Activated CD4-positive, CD25-positive, alpha-beta regulatory T cell treated with anti-CD3 and anti-CD28 coated beads, Interleukin-2, amount 50 U/mL, for 16 hours (primary cell): ENCODE results near the gene FADS2.
A peak's percentile ranks its signal among the peaks of the same experiment; 100 is the strongest.

Source experiments
- DNase-seq: peaks from one replicate; pipeline ENCODE4 v3.0.0-alpha.2; 2020; ENCODE audit warnings: low read depth, low spot score

Gene FADS2

DNA sequence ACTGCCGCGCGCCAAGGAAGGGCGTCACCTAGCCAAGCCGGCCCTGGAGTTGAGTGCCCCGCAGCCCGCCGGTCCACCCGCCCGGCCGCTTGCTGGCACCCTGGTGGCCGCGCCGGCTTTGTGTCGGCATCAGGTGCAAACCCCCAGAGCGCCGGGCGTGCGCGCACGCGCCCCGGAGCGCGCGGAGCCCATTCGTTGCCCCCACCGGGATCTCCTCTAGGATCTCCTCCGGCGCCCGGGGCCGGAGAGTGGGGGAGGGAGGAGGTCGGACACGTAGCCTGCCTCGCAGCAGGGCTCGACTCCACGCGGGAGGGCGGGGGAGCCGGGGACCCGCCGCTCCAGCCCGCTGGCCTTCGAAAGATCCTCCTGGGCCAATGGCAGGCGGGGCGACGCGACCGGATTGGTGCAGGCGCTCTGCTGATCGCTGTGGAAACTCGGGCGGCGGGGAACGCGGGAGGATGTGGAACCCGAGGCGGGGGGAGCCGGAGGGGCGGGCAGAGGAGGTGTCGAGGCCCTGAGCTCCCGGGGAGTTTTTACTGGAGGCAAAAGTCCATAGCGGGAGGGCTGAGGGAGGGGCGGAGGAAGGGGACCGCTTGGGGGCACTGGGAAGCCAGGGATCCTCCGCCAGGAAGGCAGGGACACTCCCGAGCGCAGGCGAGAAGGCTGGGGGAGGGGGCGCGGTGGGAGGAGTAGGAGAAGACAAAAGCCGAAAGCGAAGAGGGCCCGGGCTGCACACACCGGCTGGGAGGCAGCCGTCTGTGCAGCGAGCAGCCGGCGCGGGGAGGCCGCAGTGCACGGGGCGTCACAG lies at the start of gene FADS2:
FADS2 (plus strand) TSS at position 730 of the 808 bp plus-strand sequence. CDS start 91 bp downstream, outside the sequence.
- DNase-seq: no peak

- no peak for DNase-seq
Observed at GRCh38 chr11:61778357-61778886, 49.7 kb upstream of the FADS2 start.

DNA sequence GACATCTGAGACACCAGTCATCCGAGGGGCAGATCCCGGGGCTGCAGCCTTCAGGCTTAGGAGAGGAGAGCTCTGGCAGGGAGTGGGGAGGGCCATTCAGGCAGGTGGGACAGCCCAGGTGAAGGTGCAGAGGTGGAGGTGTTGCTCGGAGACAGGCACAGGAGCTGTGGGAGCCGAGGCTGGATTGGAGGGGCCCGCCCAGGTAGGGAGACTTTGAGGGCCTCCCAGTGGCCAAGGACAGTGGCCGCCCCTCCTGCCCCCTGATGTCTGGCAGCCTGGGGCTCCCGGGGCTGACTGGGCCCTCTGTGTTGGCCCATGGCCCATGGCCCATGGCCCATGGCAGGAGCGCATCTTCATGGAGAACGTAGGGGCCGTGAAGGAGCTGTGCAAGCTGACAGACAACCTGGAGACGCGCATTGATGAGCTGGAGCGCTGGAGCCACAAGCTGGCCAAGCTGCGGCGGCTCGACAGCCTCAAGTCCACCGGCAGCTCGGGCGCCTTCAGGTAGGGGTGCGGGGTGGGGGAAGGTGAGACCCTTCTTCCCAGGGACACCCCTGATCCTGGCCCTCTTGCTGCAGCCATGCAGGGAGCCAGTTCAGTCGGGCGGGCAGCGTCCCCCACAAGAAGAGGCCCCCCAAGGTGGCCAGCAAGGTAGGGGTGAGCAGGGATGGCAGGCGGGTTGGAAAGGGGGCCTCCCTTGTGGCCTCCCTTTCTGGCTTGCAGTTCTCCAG lies 49.0 kb upstream of the FADS2 start:
- DNase-seq: no peak

DNA sequence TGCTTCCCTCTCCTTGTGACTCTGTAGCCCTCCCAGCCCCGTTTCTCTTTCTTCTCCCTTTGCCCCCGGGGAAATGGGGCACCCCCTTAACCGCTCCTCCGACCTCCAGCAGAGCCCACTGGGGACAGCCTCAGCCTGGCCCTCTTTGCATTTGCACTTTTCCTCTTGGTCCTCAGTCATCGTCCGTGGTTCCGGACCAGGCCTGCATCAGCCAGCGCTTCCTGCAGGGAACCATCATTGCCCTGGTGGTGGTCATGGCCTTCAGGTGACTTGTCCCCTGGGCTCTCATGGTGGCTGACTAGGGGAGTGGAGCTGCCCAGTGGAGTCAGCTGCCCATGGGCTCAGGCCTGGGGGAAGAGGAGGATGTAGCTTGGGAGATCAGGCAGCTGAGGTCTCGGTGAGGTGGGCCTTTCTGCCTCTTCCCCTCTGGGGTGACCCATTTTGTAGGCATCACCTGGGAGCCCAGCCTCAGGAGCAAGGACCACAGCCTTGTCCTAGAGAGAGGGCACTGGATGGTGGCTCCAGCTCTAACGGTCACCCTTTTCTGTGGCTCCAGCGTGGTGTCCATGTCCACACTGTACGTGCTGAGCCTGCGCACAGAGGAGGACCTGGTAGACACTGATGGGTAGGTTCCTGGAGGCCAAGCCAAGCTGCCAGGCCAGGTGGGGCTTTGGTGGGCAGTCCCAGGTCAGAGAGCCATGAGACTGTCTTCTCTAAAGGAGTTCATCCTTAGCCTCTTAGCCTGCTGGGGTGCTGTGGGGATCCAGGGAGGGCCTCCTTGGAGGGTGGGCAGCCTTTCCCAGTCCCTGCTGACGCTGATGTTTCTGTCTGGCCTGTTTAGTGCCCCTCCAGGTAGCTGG lies 48.2 kb upstream of the FADS2 start:
- no peak for DNase-seq

GRCh38 chr11:61780581-61781162 lies 47.4 kb upstream of the FADS2 start:
- no peak for DNase-seq

- no peak for DNase-seq
Observed at GRCh38 chr11:61781585-61781984, 46.5 kb upstream of the FADS2 start.

DNA sequence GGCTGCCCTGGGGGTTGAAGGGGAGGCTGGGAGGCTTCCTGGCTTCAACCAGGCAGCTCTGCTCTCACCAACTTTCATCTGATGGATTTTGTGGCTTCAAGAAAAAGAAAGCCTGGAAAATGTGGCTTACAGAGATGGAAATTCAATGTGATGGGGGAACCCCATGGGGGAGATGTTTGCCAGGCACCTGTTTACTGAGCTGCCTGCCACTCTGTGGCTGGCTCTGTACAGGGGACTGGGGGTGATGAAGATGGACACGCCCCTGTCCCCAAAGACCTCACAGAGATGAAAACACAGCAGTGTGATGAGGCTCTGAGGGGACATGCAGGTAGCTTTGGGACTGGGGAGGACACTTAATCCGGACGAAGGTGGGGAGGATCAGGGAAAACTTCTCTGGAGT lies 45.8 kb upstream of the FADS2 start:
- no peak for DNase-seq

- DNase-seq: no peak
Observed at GRCh38 chr11:61782841-61783240, 45.3 kb upstream of the FADS2 start.

- no peak for DNase-seq
Observed at GRCh38 chr11:61783717-61784505, 44.2 kb upstream of the FADS2 start.

- no peak for DNase-seq
Observed at GRCh38 chr11:61784506-61784805, 43.6 kb upstream of the FADS2 start.

- no peak for DNase-seq
Observed at GRCh38 chr11:61785837-61786402, 42.2 kb upstream of the FADS2 start.

- DNase-seq: no peak
Observed at GRCh38 chr11:61787928-61788491, 40.1 kb upstream of the FADS2 start.

DNA sequence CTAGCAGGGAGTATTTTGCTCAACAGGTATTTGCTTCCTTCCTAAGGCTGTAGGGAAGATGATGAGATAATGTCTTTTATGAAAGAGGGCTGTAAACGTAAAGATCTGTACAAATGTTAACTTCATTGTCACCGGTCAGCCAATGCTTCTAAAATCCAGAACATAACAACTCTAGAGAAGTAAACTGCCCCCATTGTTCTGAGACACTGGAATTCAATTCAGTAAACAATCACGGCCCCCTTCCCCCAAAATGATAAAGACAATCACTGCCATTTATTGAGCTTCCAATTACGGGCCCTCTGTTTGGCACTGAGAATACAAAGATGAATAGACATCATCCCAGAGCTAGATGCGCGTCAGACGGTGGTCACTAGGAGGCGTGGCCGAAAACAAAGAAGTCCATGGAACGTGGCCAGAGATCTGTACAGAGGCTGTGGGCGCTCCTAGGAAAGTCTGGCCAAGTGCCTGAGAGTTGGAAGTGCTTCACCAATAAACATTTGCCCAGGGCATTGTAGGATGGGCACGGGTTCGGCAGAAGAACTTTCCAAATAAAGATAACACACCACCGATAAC lies 36.3 kb upstream of the FADS2 start:
- no peak for DNase-seq

- peak; percentile 72 for DNase-seq
Observed at GRCh38 chr11:61792310-61793082, 35.6 kb upstream of the FADS2 start, which contains the start of the genes FEN1 and TMEM258. Gene FEN1 (plus strand): TSS chr11:61792911. CDS start chr11:61795362, 2,451 bp downstream. Gene TMEM258 (minus strand): TSS chr11:61792599. CDS start chr11:61792558, 41 bp downstream.

GRCh38 chr11:61793083-61793828 lies 34.8 kb upstream of the FADS2 start:
- no peak for DNase-seq

GRCh38 chr11:61793829-61794204 lies 34.3 kb upstream of the FADS2 start:
- DNase-seq: no peak

DNA sequence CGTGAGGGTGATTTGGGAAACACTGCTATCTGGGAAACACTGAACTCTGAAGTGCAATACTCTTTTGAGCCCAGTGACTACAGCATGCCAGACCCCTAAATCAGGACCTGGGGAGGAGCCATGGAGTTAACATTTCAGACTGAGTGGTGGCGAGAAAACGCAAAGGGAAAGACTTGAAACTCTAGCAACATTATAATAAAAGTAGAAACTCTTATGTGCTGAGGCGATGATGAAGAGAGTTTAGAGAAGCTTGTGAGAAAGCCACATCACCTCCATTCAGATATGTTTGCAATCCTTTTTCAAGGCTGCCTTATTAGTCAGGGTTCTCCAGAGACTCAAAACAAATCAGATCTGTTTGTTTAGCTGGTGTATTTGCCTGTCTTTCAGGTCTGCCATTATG lies 33.5 kb upstream of the FADS2 start:
- DNase-seq: no peak

DNA sequence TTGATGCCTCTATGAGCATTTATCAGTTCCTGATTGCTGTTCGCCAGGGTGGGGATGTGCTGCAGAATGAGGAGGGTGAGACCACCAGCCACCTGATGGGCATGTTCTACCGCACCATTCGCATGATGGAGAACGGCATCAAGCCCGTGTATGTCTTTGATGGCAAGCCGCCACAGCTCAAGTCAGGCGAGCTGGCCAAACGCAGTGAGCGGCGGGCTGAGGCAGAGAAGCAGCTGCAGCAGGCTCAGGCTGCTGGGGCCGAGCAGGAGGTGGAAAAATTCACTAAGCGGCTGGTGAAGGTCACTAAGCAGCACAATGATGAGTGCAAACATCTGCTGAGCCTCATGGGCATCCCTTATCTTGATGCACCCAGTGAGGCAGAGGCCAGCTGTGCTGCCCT lies 32.6 kb upstream of the FADS2 start:
- no peak for DNase-seq
